ENCODE data around the gene AP3S2. TPM values are rescaled to one million over a fixed set of nuclear protein-coding genes. Genes with fewer than 3 reads are reported as not detected.

The AP3S2 gene
- total RNA-seq = 10 to 100 TPM; 24.1 to 73.5 TPM
- polyA plus RNA-seq = 10 to 100 TPM in 1 of 2 donors, 1 to 10 TPM in 1; 8.4 to 27.6 TPM

- Histone ChIP-seq H3K4me1 (ENCODE audit: control insufficient read depth in 4 of 4, insufficient read depth in 4 of 4, low read length in 3 of 4) (peaks cover 2 to 21% (median 8%) of the 10 kb centered on the region in 4 donors), H3K4me3 (ENCODE audit: low read depth in 1 of 3, low read length in 3 of 3) (peak within 1 kb of the TSS; percentile 73 to 99 (median 86)), H3K9ac (ENCODE audit: low read depth in 1 of 2, low read length in 2 of 2) (peak within 1 kb of the TSS; percentile 97 to 99), H3K36me3 (ENCODE audit: control insufficient read depth in 4 of 4, insufficient read depth in 3 of 4, low read depth in 1 of 4, low read length in 3 of 4) (peaks cover 0 to 6% (median 2%) of the 10 kb centered on the region in 4 donors), H3K27ac (ENCODE audit: low read depth in 1 of 2, low read length in 2 of 2) (peak within 1 kb of the TSS; percentile 88 to 96), H3K9me3 (ENCODE audit: control insufficient read depth in 4 of 4, low read length in 3 of 4) (no peaks in the 10 kb centered on the region), H3K27me3 (ENCODE audit: control insufficient read depth in 4 of 4, insufficient read depth in 4 of 4, low read length in 3 of 4) (no peaks in the 10 kb centered on the region)
- TF ChIP-seq HNF4G (IDR thresholded peaks at IDR 0.05) = no peak
- TF ChIP-seq TAF1 (conservative IDR thresholded peaks at IDR 0.05) = peak; percentile 87
- peak; percentile 31 for TF ChIP-seq ATF3 (IDR thresholded peaks at IDR 0.05)
- peak; percentile 59 for TF ChIP-seq REST (IDR thresholded peaks at IDR 0.05)
- TF ChIP-seq FOXA1 (IDR thresholded peaks at IDR 0.05) = no peak
- peak; percentile 97 to 99 for TF ChIP-seq GABPA (IDR thresholded peaks at IDR 0.05 in 1 of 2, conservative IDR thresholded peaks at IDR 0.05 in 1 of 2)
- peak; percentile 77 for TF ChIP-seq MAX (IDR thresholded peaks at IDR 0.05)
- peak in 1 of 2 donors; percentile 52 for TF ChIP-seq JUND (IDR thresholded peaks at IDR 0.05)
- TF ChIP-seq SP1 (IDR thresholded peaks at IDR 0.05) = peak; percentile 78
- TF ChIP-seq RXRA (IDR thresholded peaks at IDR 0.05) = peak; percentile 88 to 92
- peak; percentile 74 for TF ChIP-seq NR2F2 (IDR thresholded peaks at IDR 0.05)
- TF ChIP-seq HNF4A (conservative IDR thresholded peaks at IDR 0.05) = peak; percentile 48 to 60
- TF ChIP-seq CTCF (IDR thresholded peaks at IDR 0.05; ENCODE audit: low read depth, low read length, missing input control) = no peak
- peak; percentile 29 for TF ChIP-seq ZBTB33 (IDR thresholded peaks at IDR 0.05)
- peak; percentile 94 for TF ChIP-seq YY1 (IDR thresholded peaks at IDR 0.05)
- no peak for TF ChIP-seq FOXA2 (IDR thresholded peaks at IDR 0.05)
- peak; percentile 50 to 64 for TF ChIP-seq RAD21 (IDR thresholded peaks at IDR 0.05)
- TF ChIP-seq EGR1 (IDR thresholded peaks at IDR 0.05; ENCODE audit: low read depth in 2 of 2) = peak in 1 of 2 donors; percentile 51
- WGBS = under 1% methylated on average over 62 of the region's 62 CpGs
- peak; percentile 92 for DNase-seq (ENCODE audit: low spot score)
Observed at GRCh38 chr15:89893696-89894447, at the start of gene AP3S2. TSS of gene AP3S2 (minus strand) at chr15:89893994. CDS start at chr15:89893949, 45 bp downstream.
